H1 (cell line): ENCODE measurements around the gene SGSH. TPM values are rescaled to one million over a fixed set of nuclear protein-coding genes. Genes with fewer than 3 reads are reported as not detected.

Source experiments
- CTCF ChIA-PET: fragments of 300-600 bp; sonication (Branson Sonifier 250); formaldehyde crosslinking; loops from one replicate; lab custom pipeline; 2021; ENCODE audit not compliant: partially characterized antibody; lab: Charles Lee
- POLR2A ChIA-PET: fragments of 300-600 bp; sonication (Branson Sonifier 250); formaldehyde crosslinking; loops from one replicate; lab custom pipeline; 2021; ENCODE audit warnings: inconsistent platforms; ENCODE audit not compliant: partially characterized antibody; lab: Charles Lee
- DNase-seq, 2 experiments: peaks; one replicate each; pipeline versions ENCODE4 v3.0.0 to v3.0.0-alpha.2; 2010 to 2022; ENCODE audit warnings: low spot score in 2 of 2, low read depth in 1 of 2, mixed read lengths in 1 of 2
- FAIRE-seq: peaks from 2 replicates; lab custom pipeline; 2011; peaks lifted over from hg19 to GRCh38; lab: Jason Lieb, UNC
- H2AFZ ChIP-seq: 2 replicates; pipeline ENCODE4 v1.8.1; 2012; ENCODE audit warnings: low read length, inconsistent platforms
- H2AK5ac ChIP-seq: 2 replicates; pipeline ENCODE4 v1.6.1; 2013; ENCODE audit warnings: low read depth, low read length
- H2BK120ac ChIP-seq: replicated peaks from 2 replicates; pipeline ENCODE3; 2013; ENCODE audit warnings: low read depth, low read length, inconsistent platforms
- H2BK12ac ChIP-seq: 2 replicates; pipeline ENCODE4 v1.6.1; 2013; ENCODE audit warnings: low read depth, low read length
- H2BK15ac ChIP-seq: 2 replicates; pipeline ENCODE4 v1.6.1; 2013; ENCODE audit warnings: low read length
- H2BK20ac ChIP-seq: 2 replicates; pipeline ENCODE4 v1.6.1; 2013; ENCODE audit warnings: low read length
- H2BK5ac ChIP-seq: 2 replicates; pipeline ENCODE4 v1.6.1; 2013; ENCODE audit warnings: low read depth, low read length
- H3K14ac ChIP-seq: 2 replicates; pipeline ENCODE4 v1.6.1; 2013; ENCODE audit warnings: inconsistent platforms; ENCODE audit not compliant: insufficient read length
- H3K18ac ChIP-seq: 2 replicates; pipeline ENCODE4 v1.6.1; 2013; ENCODE audit warnings: low read length; ENCODE audit errors: extremely low read depth
- H3K23ac ChIP-seq: 2 replicates; pipeline ENCODE4 v1.6.1; 2013; ENCODE audit warnings: inconsistent platforms; ENCODE audit not compliant: insufficient read length
- H3K23me2 ChIP-seq: 2 replicates; pipeline ENCODE4 v1.6.1; 2013; ENCODE audit warnings: low read depth, low read length
- H3K27ac ChIP-seq: 2 replicates; pipeline ENCODE4 v1.6.1; 2011; ENCODE audit warnings: low read depth, low read length, inconsistent platforms
- H3K27me3 ChIP-seq, 4 experiments: replicated peaks in 1 of 4; 1 replicate in 1 of 4; 2 replicates in 3 of 4; pipeline versions ENCODE4 v1.6.1 to v1.8.1; 2011 to 2013; ENCODE audit warnings: low read length in 3 of 4, mild to moderate bottlenecking in 3 of 4, inconsistent platforms in 2 of 4, mixed read lengths in 2 of 4, moderate library complexity in 1 of 4; ENCODE audit not compliant: control insufficient read depth in 3 of 4, insufficient read depth in 3 of 4; ENCODE audit errors: extremely low read depth in 1 of 4
- H3K36me3 ChIP-seq, 4 experiments: 2 replicates each; pipeline versions ENCODE4 v1.6.1 to v1.8.1; 2011 to 2013; ENCODE audit warnings: mild to moderate bottlenecking in 4 of 4, low read length in 3 of 4, moderate library complexity in 2 of 4, control low read depth in 1 of 4, inconsistent platforms in 1 of 4; ENCODE audit not compliant: insufficient read depth in 4 of 4, control insufficient read depth in 2 of 4
- H3K4ac ChIP-seq: replicated peaks from 2 replicates; pipeline ENCODE3; 2013; ENCODE audit warnings: low read length, low read depth, mixed read lengths, inconsistent platforms; ENCODE audit not compliant: insufficient read length
- H3K4me1 ChIP-seq, 4 experiments: replicated peaks in 1 of 4; 1 replicate in 1 of 4; 2 replicates in 3 of 4; pipeline versions ENCODE4 v1.6.1 to v1.8.1; 2011 to 2013; ENCODE audit warnings: low read length in 3 of 4, inconsistent platforms in 2 of 4, mixed read lengths in 1 of 4; ENCODE audit not compliant: insufficient read depth in 4 of 4, control insufficient read depth in 3 of 4
- H3K4me2 ChIP-seq, 2 experiments: 2 replicates each; pipeline versions ENCODE4 v1.6.1 to v1.8.1; 2011 to 2013; ENCODE audit warnings: low read depth in 2 of 2, low read length in 2 of 2, control low read depth in 1 of 2, inconsistent platforms in 1 of 2, mild to moderate bottlenecking in 1 of 2; ENCODE audit not compliant: insufficient read depth in 1 of 2
- H3K4me3 ChIP-seq, 4 experiments: fragments of 200-600, 300-600 bp in 1 of 4; sonication (generic), shearing (Covaris generic), sonication (Bioruptor Twin) in 1 of 4; 2 replicates each; pipeline versions ENCODE4 v1.5.1 to v1.8.1; 2011 to 2016; ENCODE audit warnings: low read length in 4 of 4, low read depth in 3 of 4, control low read depth in 2 of 4, inconsistent platforms in 2 of 4, mild to moderate bottlenecking in 2 of 4, mixed read lengths in 1 of 4, moderate library complexity in 1 of 4; ENCODE audit not compliant: insufficient read depth in 2 of 4; ENCODE audit errors: extremely low read depth in 1 of 4
- H3K56ac ChIP-seq: replicated peaks from 2 replicates; pipeline ENCODE3; 2013; ENCODE audit warnings: low read depth, mild to moderate bottlenecking, mixed read lengths, low read length, inconsistent platforms; ENCODE audit not compliant: insufficient read length
- H3K79me1 ChIP-seq: 2 replicates; pipeline ENCODE4 v1.6.1; 2013; ENCODE audit warnings: low read depth, low read length, control low read depth
- H3K79me2 ChIP-seq, 2 experiments: 2 replicates each; pipeline versions ENCODE4 v1.6.1 to v1.8.1; 2012 to 2013; ENCODE audit warnings: low read length in 2 of 2, mild to moderate bottlenecking in 2 of 2, inconsistent platforms in 1 of 2; ENCODE audit not compliant: insufficient read depth in 2 of 2, control insufficient read depth in 1 of 2
- H3K9ac ChIP-seq, 4 experiments: replicated peaks in 1 of 4; 1 replicate in 1 of 4; 2 replicates in 3 of 4; pipeline versions ENCODE4 v1.6.1 to v1.8.1; 2011 to 2013; ENCODE audit warnings: low read depth in 3 of 4, low read length in 3 of 4, control low read depth in 2 of 4, mild to moderate bottlenecking in 2 of 4, moderate library complexity in 2 of 4, inconsistent platforms in 1 of 4; ENCODE audit errors: extremely low read depth in 1 of 4
- H3K9me3 ChIP-seq, 2 experiments: 2 replicates each; pipeline versions ENCODE4 v1.6.1 to v1.8.1; 2012 to 2013; ENCODE audit warnings: mild to moderate bottlenecking in 2 of 2, moderate library complexity in 2 of 2, control low read depth in 1 of 2, inconsistent platforms in 1 of 2, low read depth in 1 of 2, low read length in 1 of 2, mixed read lengths in 1 of 2; ENCODE audit not compliant: insufficient read depth in 2 of 2
- H4K20me1 ChIP-seq, 2 experiments: replicated peaks in 1 of 2; 2 replicates each; pipeline versions ENCODE3 to v1.8.1; 2011 to 2013; ENCODE audit warnings: inconsistent platforms in 2 of 2, low read length in 2 of 2, mild to moderate bottlenecking in 1 of 2; ENCODE audit not compliant: insufficient read depth in 2 of 2, control insufficient read depth in 1 of 2
- H4K5ac ChIP-seq: 2 replicates; pipeline ENCODE4 v1.6.1; 2013; ENCODE audit warnings: low read length, low read depth, mixed read lengths, inconsistent platforms; ENCODE audit not compliant: insufficient read length
- H4K8ac ChIP-seq: 2 replicates; pipeline ENCODE4 v1.8.0; 2013; ENCODE audit warnings: mild to moderate bottlenecking, moderate library complexity, low read length, inconsistent platforms; ENCODE audit not compliant: insufficient read depth; ENCODE audit errors: extremely low read depth
- H4K91ac ChIP-seq: replicated peaks from 2 replicates; pipeline ENCODE3; 2013; ENCODE audit warnings: low read length, mixed read lengths, inconsistent platforms; ENCODE audit not compliant: insufficient read length
- BACH1 ChIP-seq: IDR thresholded peaks from 2 replicates; pipeline ENCODE4 v1.6.1; 2012; ENCODE audit warnings: low read length, improper control_type of control experiment
- CBX8 ChIP-seq: fragments of 300-800, 300-1000 bp; sonication (generic); IDR thresholded peaks from 2 replicates; pipeline ENCODE4 v1.7.1; 2016; ENCODE audit warnings: low read depth, low read length, borderline replicate concordance
- CTBP2 ChIP-seq: IDR thresholded peaks from 2 replicates; pipeline ENCODE4 v1.7.0; 2011; ENCODE audit warnings: borderline replicate concordance, mild to moderate bottlenecking, moderate library complexity, mixed read lengths, low read length; ENCODE audit not compliant: insufficient read depth, insufficient read length
- HDAC2 ChIP-seq, 2 experiments: fragments of 300-600 bp in 1 of 2; sonication (generic) in 1 of 2; IDR thresholded peaks; 2 replicates each; pipeline ENCODE4 v1.6.1; 2011 to 2012; ENCODE audit warnings: low read depth in 2 of 2, low read length in 2 of 2, mild to moderate bottlenecking in 2 of 2, moderate library complexity in 2 of 2, borderline replicate concordance in 1 of 2, inconsistent platforms in 1 of 2
- KDM1A ChIP-seq: fragments of 200-600, 300-600 bp; sonication (generic); IDR thresholded peaks from 2 replicates; pipeline ENCODE4 v1.7.1; 2016; ENCODE audit warnings: mild to moderate bottlenecking, low read length, borderline replicate concordance
- MAFK ChIP-seq: IDR thresholded peaks from 2 replicates; pipeline ENCODE4 v1.6.1; 2012; ENCODE audit warnings: low read depth, mild to moderate bottlenecking, improper control_type of control experiment, low read length
- PHF8 ChIP-seq: fragments of 200-600 bp; sonication (generic); conservative IDR thresholded peaks from 2 replicates; pipeline ENCODE4 v1.7.1; 2012; ENCODE audit warnings: low read depth, mild to moderate bottlenecking, inconsistent platforms, low read length, moderate library complexity
- RBBP5 ChIP-seq: IDR thresholded peaks from 2 replicates; pipeline ENCODE4 v1.7.1; 2012; ENCODE audit warnings: low read depth, mild to moderate bottlenecking, inconsistent platforms, low read length, moderate library complexity, borderline replicate concordance
- SP4 ChIP-seq: IDR thresholded peaks from 2 replicates; pipeline ENCODE4 v1.6.1; 2012; ENCODE audit warnings: low read length, inconsistent platforms
- TAF7 ChIP-seq: optimal IDR thresholded peaks from 2 replicates; pipeline ENCODE3; 2011; ENCODE audit warnings: low read depth, mild to moderate bottlenecking, inconsistent platforms, low read length, moderate library complexity, borderline replicate concordance
- ZNF274 ChIP-seq: IDR thresholded peaks from 2 replicates; pipeline ENCODE4 v1.7.0; 2012; ENCODE audit warnings: low read length, borderline replicate concordance; ENCODE audit errors: extremely low read depth
- WGBS, 2 experiments: shearing (Covaris generic) in 1 of 2; methylation state at CpG; one replicate each; pipeline versions ENCODE4 v1.1.6 to v1.1.7; 2013 to 2015; ENCODE audit warnings: low lambda C conversion rate in 2 of 2, mixed read lengths in 2 of 2, inconsistent platforms in 1 of 2, low coverage in 1 of 2, missing lambda C conversion rate in 1 of 2; ENCODE audit not compliant: insufficient replicate concordance in 2 of 2, insufficient coverage in 1 of 2, insufficient read length in 1 of 2; ENCODE audit errors: extremely low coverage in 1 of 2, missing lambda C conversion rate in 1 of 2; 5-methylcytosine and 5-hydroxymethylcytosine counted together
- polyA plus RNA-seq, 7 experiments: library from polyadenylated mRNA; depleted of rRNA in 3 of 7; stranded (reverse) in 5 of 7; unstranded in 2 of 7; fragments of >200 nt in 5 of 7; fragments of 200-250 nt in 2 of 7; gene quantifications; 1 replicate in 5 of 7; 2 replicates in 1 of 7; 4 replicates in 1 of 7; pipeline versions ENCODE4 v1.2.1 to v1.2.3, GENCODE V29; 2011 to 2013; ENCODE audit warnings: missing spikeins in 2 of 7, mixed read lengths in 2 of 7
- total RNA-seq: library from RNA; stranded (reverse); fragmentation: NEBNext Ultra II Directional; extraction: Animal tissue kit (Norgen Biotek cat#: 25700); gene quantifications from 2 replicates; pipeline ENCODE4 v1.2.1, GENCODE V29; 2021
- TF ChIP-seq, protein P1 (sequence below): IDR thresholded peaks from 2 replicates; pipeline ENCODE4 v1.6.1; 2012; ENCODE audit warnings: low read length, inconsistent platforms

The SGSH gene
- total and polyA plus RNA-seq, 2 of the 8 experiments (the other 6 are each of a cell fraction or from before 2014, with no cell fraction given), result 18.0 to 19.6 TPM

DNA sequence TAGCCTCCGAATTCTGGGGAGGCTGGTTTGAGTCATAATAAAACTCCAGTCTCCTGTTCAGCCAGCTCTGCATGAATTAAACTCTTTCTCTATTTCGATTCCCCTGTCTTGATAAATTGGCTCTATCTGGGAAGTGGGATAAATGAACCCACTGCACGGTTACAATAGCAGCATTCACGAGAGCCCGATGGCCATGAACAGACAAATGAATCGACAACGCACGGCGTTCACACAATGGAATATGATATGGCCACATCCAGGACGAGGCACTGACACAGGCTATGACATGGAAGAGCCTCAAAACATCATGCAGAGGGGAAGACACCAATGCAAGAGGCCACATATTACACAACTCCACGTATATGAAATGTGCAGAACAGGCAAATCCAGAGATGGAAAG lies 55.9 kb downstream of the SGSH start:
- Histone ChIP-seq H2BK120ac (no peak overlapping the region), H3K18ac (no peak overlapping the region), H2BK12ac (no peak overlapping the region), H3K4me1 (peaks cover 5 to 13% (median 7%) of the 10 kb centered on the region in 4 experiments), H3K23me2 (no peaks in the 10 kb centered on the region), H3K4me3 (no peak overlapping the region), H3K36me3 (no peaks in the 10 kb centered on the region), H3K14ac (no peak overlapping the region), H2AK5ac (no peak overlapping the region), H2BK15ac (no peak overlapping the region), H3K79me2 (no peaks in the 10 kb centered on the region), H3K9me3 (no peaks in the 10 kb centered on the region), H3K27ac (no peak overlapping the region), H2AFZ (no peak overlapping the region), H4K8ac (no peak overlapping the region), H2BK5ac (no peak overlapping the region), H3K56ac (no peak overlapping the region), H4K91ac (no peak overlapping the region), H3K9ac (no peak overlapping the region), H4K20me1 (no peaks in the 10 kb centered on the region), H4K5ac (no peak overlapping the region), H3K79me1 (no peaks in the 10 kb centered on the region), H3K27me3 (no peaks in the 10 kb centered on the region), H3K4ac (no peak overlapping the region), H3K23ac (no peak overlapping the region), H2BK20ac (no peak overlapping the region), H3K4me2 (no peak overlapping the region)
- ChIA-PET POLR2A (interaction anchor here (0.9 kb wide), 1 partner anchor 18 kb away, joined by 4 read pairs; no protein-coding TSS in a partner anchor), CTCF (interaction anchor here (1.2 to 2.0 kb wide), 4 partner anchors 14 to 88 kb away, joined by 3 to 7 read pairs (median 4); no protein-coding TSS in a partner anchor)
- WGBS, 2 experiments, result 89% methylated on average over 11 of the region's 11 CpGs; no CpG with 5 or more reads in 1 of the 2 experiments
- FAIRE-seq, result no peak
- DNase-seq, result no peak
- TF ChIP-seq CTBP2, result no peak
- TF ChIP-seq TAF7, result no peak
- no peak for TF ChIP-seq ZNF274
- no peak for TF ChIP-seq CBX8
- no peak for TF ChIP-seq MAFK
- TF ChIP-seq SP4, result no peak
- TF ChIP-seq BACH1, result no peak
- TF ChIP-seq RBBP5, result no peak
- TF ChIP-seq, protein P1, sequence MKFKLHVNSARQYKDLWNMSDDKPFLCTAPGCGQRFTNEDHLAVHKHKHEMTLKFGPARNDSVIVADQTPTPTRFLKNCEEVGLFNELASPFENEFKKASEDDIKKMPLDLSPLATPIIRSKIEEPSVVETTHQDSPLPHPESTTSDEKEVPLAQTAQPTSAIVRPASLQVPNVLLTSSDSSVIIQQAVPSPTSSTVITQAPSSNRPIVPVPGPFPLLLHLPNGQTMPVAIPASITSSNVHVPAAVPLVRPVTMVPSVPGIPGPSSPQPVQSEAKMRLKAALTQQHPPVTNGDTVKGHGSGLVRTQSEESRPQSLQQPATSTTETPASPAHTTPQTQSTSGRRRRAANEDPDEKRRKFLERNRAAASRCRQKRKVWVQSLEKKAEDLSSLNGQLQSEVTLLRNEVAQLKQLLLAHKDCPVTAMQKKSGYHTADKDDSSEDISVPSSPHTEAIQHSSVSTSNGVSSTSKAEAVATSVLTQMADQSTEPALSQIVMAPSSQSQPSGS, result no peak
- TF ChIP-seq KDM1A, result no peak
- no peak for TF ChIP-seq PHF8
- TF ChIP-seq HDAC2 (IDR thresholded peaks at IDR 0.05; ENCODE audit: borderline replicate concordance in 1 of 2, low read depth in 2 of 2, low read length in 2 of 2), result no peak
